ENCODE data around the gene ITGAV. TPM values are rescaled to one million over a fixed set of nuclear protein-coding genes. Genes with fewer than 3 reads are reported as not detected.

Gene ITGAV
- total RNA-seq, 1 donor from 2014 or later: 65.6 TPM

DNA sequence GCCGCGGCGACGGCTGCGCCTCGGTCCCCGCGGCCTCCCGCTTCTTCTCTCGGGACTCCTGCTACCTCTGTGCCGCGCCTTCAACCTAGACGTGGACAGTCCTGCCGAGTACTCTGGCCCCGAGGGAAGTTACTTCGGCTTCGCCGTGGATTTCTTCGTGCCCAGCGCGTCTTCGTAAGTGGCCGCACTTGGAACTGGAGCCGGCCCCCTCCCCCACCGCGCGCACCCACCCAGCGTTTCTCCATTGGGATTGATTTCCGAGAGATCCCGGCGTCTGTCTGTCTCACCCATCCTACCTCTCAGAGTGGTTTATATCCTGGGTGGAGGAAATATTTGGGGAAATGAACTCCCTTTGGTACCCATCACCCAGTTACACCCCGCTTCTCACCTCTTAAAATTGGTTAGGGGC lies 498 bp downstream of the ITGAV start:
- peaks cover 27% of the 10 kb centered on the region for H3K4me1 Mint-ChIP-seq (ENCODE audit: unreplicated experiment)
- no peaks in the 10 kb centered on the region for H3K27me3 Mint-ChIP-seq
- H3K36me3 Mint-ChIP-seq: no peaks in the 10 kb centered on the region
- H3K27ac Mint-ChIP-seq: peak overlapping the region; percentile 91
- peak overlapping the region; percentile 94 for H3K4me3 Mint-ChIP-seq
- no peak for DNase-seq (ENCODE audit: extremely low spot score, unreplicated experiment)
- H3K9me3 Mint-ChIP-seq: no peaks in the 10 kb centered on the region
- TF ChIP-seq, protein P1, sequence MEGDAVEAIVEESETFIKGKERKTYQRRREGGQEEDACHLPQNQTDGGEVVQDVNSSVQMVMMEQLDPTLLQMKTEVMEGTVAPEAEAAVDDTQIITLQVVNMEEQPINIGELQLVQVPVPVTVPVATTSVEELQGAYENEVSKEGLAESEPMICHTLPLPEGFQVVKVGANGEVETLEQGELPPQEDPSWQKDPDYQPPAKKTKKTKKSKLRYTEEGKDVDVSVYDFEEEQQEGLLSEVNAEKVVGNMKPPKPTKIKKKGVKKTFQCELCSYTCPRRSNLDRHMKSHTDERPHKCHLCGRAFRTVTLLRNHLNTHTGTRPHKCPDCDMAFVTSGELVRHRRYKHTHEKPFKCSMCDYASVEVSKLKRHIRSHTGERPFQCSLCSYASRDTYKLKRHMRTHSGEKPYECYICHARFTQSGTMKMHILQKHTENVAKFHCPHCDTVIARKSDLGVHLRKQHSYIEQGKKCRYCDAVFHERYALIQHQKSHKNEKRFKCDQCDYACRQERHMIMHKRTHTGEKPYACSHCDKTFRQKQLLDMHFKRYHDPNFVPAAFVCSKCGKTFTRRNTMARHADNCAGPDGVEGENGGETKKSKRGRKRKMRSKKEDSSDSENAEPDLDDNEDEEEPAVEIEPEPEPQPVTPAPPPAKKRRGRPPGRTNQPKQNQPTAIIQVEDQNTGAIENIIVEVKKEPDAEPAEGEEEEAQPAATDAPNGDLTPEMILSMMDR (conservative IDR thresholded peaks at IDR 0.05): peak; percentile 47

DNA sequence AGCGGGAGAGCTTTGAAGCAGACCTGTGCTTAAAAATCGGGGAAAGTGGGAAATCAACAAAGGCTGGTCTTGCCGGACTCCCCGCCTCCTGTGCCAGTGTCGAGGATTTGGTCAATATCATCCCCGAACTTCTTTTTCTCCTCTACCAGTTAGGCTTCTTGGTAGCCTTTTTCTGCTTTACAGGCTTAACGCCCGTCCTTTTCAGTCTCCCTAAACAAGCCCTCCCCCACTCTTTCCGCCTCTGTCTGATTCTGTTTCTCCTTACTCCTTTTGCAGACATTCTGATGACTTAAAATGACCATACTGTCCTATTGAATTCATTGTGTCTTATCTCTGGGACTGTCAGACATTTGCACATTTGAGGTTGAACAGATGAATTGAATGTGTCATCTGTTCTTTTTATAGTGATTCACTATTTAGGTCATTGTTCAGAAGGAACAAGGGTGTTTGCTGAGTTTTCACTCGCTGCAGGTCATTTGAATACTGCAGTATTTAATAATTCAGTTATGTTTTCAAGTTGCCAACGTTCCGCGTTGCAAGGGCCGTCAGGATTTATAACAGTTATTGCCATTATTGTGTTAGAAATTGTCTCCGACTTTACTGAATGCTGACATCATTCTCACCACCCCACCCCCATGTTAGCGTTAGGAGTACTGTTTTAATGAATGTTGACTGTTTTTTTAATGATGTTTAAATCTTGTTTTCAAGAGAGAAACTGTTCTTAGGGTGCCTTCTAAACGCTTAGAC lies 1.1 kb downstream of the ITGAV start:
- Mint-ChIP-seq H3K36me3 (no peaks in the 10 kb centered on the region), H3K4me1 (ENCODE audit: unreplicated experiment) (peaks cover 32% of the 10 kb centered on the region), H3K27me3 (no peaks in the 10 kb centered on the region), H3K9me3 (no peaks in the 10 kb centered on the region), H3K27ac (peak overlapping the region; percentile 91), H3K4me3 (peak overlapping the region; percentile 94)
- DNase-seq (ENCODE audit: extremely low spot score, unreplicated experiment): no peak
- TF ChIP-seq, protein P1 (conservative IDR thresholded peaks at IDR 0.05): no peak

DNA sequence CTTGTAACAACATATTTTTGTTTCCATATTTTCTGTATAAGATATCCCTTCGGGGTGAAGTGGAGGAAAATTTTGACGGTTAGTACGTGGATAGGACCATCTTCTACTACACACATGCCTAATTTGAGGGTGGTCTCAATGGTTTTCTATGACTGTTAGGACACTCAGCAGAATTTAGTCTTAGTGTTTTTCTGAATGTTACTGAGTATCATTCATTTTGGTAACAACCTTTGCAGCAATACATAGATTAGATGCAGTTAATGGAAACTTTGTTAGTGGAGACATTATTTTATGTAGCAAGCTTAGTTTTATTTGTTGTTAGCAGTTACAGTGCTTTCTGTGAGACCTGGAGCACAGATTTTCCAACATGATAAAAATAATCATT lies 1.6 kb downstream of the ITGAV start:
- Mint-ChIP-seq H3K9me3 (no peaks in the 10 kb centered on the region), H3K4me3 (peak overlapping the region; percentile 94), H3K27ac (peak overlapping the region; percentile 91), H3K36me3 (no peaks in the 10 kb centered on the region), H3K27me3 (no peaks in the 10 kb centered on the region), H3K4me1 (ENCODE audit: unreplicated experiment) (peaks cover 33% of the 10 kb centered on the region)
- TF ChIP-seq, protein P1 (conservative IDR thresholded peaks at IDR 0.05): no peak
- no peak for DNase-seq (ENCODE audit: extremely low spot score, unreplicated experiment)

DNA sequence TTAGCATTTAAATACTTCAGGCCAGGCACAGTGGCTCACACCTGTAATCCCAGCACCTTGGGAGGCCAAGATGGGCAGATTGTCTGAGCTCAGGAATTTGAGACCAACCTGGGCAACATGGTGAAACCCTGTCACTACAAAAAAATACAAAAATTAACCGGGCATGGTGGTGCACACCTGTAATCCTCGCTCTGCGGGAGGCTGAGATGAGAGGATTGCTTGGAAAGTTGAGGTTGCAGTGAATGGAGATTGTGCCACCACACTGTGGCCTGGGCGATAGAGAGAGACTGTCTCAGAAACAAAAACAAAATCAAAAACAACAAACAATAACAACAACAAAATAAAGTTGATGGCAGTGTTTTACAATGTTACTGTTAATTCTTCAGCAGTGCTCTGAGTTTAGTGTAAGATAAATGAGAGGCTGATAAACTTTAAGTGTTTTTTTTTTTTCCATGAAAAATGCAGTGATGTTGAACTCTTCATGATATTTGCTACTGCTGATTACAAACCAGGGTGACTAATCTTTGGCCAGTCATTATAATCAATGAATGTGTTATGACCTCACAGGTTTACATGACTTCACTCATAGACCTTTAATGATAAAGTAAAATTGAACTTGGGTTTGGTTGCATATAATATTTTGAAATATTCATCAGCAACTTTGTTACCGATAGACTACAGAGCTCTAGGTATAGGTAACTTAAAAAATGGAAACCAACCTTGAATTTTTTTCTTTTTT lies 2.5 kb downstream of the ITGAV start:
- no peaks in the 10 kb centered on the region for H3K9me3 Mint-ChIP-seq
- no peak for DNase-seq (ENCODE audit: extremely low spot score, unreplicated experiment)
- H3K27ac Mint-ChIP-seq: no peak overlapping the region
- H3K4me3 Mint-ChIP-seq: peak overlapping the region; percentile 94
- no peaks in the 10 kb centered on the region for H3K27me3 Mint-ChIP-seq
- peaks cover 33% of the 10 kb centered on the region for H3K4me1 Mint-ChIP-seq (ENCODE audit: unreplicated experiment)
- H3K36me3 Mint-ChIP-seq: no peaks in the 10 kb centered on the region
- TF ChIP-seq, protein P1 (conservative IDR thresholded peaks at IDR 0.05): no peak

DNA sequence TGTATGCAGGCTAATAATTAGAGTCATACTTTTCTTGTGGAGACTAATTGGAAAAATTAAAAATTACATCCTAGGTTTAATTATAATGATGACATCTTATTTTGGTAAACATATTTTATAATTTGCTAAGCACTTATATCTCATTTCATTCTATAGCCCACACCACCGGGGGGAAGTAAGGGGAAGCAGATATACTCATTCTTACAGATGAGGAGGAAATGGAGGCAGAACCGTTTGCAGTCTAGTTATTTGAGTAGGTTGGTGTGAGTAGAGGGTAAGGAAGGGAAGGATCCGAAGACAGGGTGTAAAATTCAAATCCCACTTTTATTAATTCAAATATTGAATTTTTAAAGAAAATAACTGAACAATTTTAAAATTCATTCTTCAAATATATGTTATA lies 3.7 kb downstream of the ITGAV start:
- no peak overlapping the region for H3K27ac Mint-ChIP-seq
- no peak for DNase-seq (ENCODE audit: extremely low spot score, unreplicated experiment)
- TF ChIP-seq, protein P1 (conservative IDR thresholded peaks at IDR 0.05): no peak
- no peaks in the 10 kb centered on the region for H3K9me3 Mint-ChIP-seq
- peaks cover 33% of the 10 kb centered on the region for H3K4me1 Mint-ChIP-seq (ENCODE audit: unreplicated experiment)
- H3K36me3 Mint-ChIP-seq: no peaks in the 10 kb centered on the region
- peak overlapping the region; percentile 4 for H3K4me3 Mint-ChIP-seq
- no peaks in the 10 kb centered on the region for H3K27me3 Mint-ChIP-seq
